HEK293T (cell line): ENCODE results near the gene OPRL1.

Source experiments
- CTCF ChIA-PET: fragments of 350-600 bp; formaldehyde crosslinking; extraction: SDS; loops from one replicate; lab custom pipeline; 2021; ENCODE audit warnings: antibody characterized with exemption, inconsistent platforms; lab: Yijun Ruan, JAX
- POLR2A ChIA-PET: fragments of 350-600 bp; formaldehyde crosslinking; extraction: SDS; loops from one replicate; lab custom pipeline; 2020; ENCODE audit warnings: antibody characterized with exemption, inconsistent platforms; lab: Yijun Ruan, JAX
- DNase-seq: peaks from one replicate; pipeline ENCODE4 v3.0.0; 2012; ENCODE audit warnings: mixed read lengths; ENCODE audit errors: extremely low spot score
- ARNT ChIP-seq: fragments of 450-650 bp; IDR thresholded peaks from 2 replicates; pipeline ENCODE4 v1.6.1; 2017; ENCODE audit warnings: mild to moderate bottlenecking
- BHLHE40 ChIP-seq: fragments of 450-650 bp; IDR thresholded peaks from 2 replicates; pipeline ENCODE4 v1.6.1; 2016; ENCODE audit warnings: mild to moderate bottlenecking, moderate library complexity, borderline replicate concordance
- CTBP1 ChIP-seq: fragments of 450-650 bp; IDR thresholded peaks from 2 replicates; pipeline ENCODE4 v1.6.1; 2016; ENCODE audit warnings: borderline replicate concordance
- ELF4 ChIP-seq: fragments of 450-650 bp; IDR thresholded peaks from 2 replicates; pipeline ENCODE4 v1.6.1; 2017; ENCODE audit warnings: antibody characterized with exemption
- FOXA1 ChIP-seq: fragments of 450-650 bp; IDR thresholded peaks from 2 replicates; pipeline ENCODE4 v1.6.1; 2016; ENCODE audit warnings: mild to moderate bottlenecking
- FOXK2 ChIP-seq: fragments of 450-650 bp; IDR thresholded peaks from 2 replicates; pipeline ENCODE4 v1.6.1; 2016; ENCODE audit warnings: mild to moderate bottlenecking
- FOXM1 ChIP-seq: fragments of 450-650 bp; IDR thresholded peaks from 2 replicates; pipeline ENCODE4 v1.6.1; 2017; ENCODE audit warnings: mild to moderate bottlenecking, borderline replicate concordance
- HDGF ChIP-seq: fragments of 450-650 bp; IDR thresholded peaks from 2 replicates; pipeline ENCODE4 v1.6.1; 2017; ENCODE audit warnings: antibody characterized with exemption, borderline replicate concordance
- L3MBTL2 ChIP-seq: fragments of 450-650 bp; conservative IDR thresholded peaks from 2 replicates; pipeline ENCODE4 v1.6.1; 2016; ENCODE audit warnings: mild to moderate bottlenecking
- LEF1 ChIP-seq: fragments of 450-650 bp; IDR thresholded peaks from 2 replicates; pipeline ENCODE4 v1.6.1; 2017; ENCODE audit warnings: mild to moderate bottlenecking, borderline replicate concordance
- NFRKB ChIP-seq: fragments of 450-650 bp; IDR thresholded peaks from 2 replicates; pipeline ENCODE4 v1.6.1; 2016; ENCODE audit warnings: mild to moderate bottlenecking, moderate library complexity
- PKNOX1 ChIP-seq: fragments of 450-650 bp; IDR thresholded peaks from 2 replicates; pipeline ENCODE4 v1.6.1; 2016
- SP1 ChIP-seq: fragments of 450-650 bp; IDR thresholded peaks from 2 replicates; pipeline ENCODE4 v1.6.1; 2017
- SUZ12 ChIP-seq: fragments of 450-650 bp; IDR thresholded peaks from 2 replicates; pipeline ENCODE4 v1.6.1; 2016; ENCODE audit warnings: mild to moderate bottlenecking
- TARDBP ChIP-seq: fragments of 450-650 bp; IDR thresholded peaks from 2 replicates; pipeline ENCODE4 v1.6.1; 2016
- ZNF384 ChIP-seq: fragments of 450-650 bp; IDR thresholded peaks from 2 replicates; pipeline ENCODE4 v1.6.1; 2016

Gene OPRL1

GRCh38 chr20:64112691-64113443 lies 33.0 kb downstream of the OPRL1 start:
- POLR2A ChIA-PET: no interaction called here
- TF ChIP-seq ARNT (no peak), LEF1 (no peak), SP1 (no peak), PKNOX1 (no peak), CTBP1 (no peak), BHLHE40 (no peak), TARDBP (no peak), HDGF (no peak), L3MBTL2 (no peak), ZNF384 (no peak), NFRKB (no peak), FOXK2 (no peak), FOXA1 (no peak), SUZ12 (no peak)
- no peak for DNase-seq
- CTCF ChIA-PET: no interaction called here

GRCh38 chr20:64113444-64113775 lies 33.5 kb downstream of the OPRL1 start:
- no peak for DNase-seq
- ChIA-PET CTCF (no interaction called here), POLR2A (no interaction called here)
- TF ChIP-seq CTBP1: no peak
- TF ChIP-seq FOXA1: no peak
- TF ChIP-seq NFRKB: no peak
- TF ChIP-seq ZNF384: no peak
- no peak for TF ChIP-seq FOXM1
- TF ChIP-seq HDGF: no peak
- no peak for TF ChIP-seq FOXK2
- TF ChIP-seq TARDBP: no peak
- no peak for TF ChIP-seq SP1
- TF ChIP-seq LEF1: no peak
- no peak for TF ChIP-seq ARNT
- no peak for TF ChIP-seq SUZ12

- ChIA-PET POLR2A (no interaction called here), CTCF (no interaction called here)
- TF ChIP-seq FOXK2 (no peak), TARDBP (no peak), SP1 (no peak), PKNOX1 (no peak), NFRKB (no peak), LEF1 (no peak), FOXA1 (no peak), SUZ12 (no peak), ELF4 (no peak), FOXM1 (no peak), ZNF384 (no peak), L3MBTL2 (no peak), CTBP1 (no peak), ARNT (no peak), BHLHE40 (no peak), HDGF (no peak)
- no peak for DNase-seq
Measured at GRCh38 chr20:64113796-64114355, 34.0 kb downstream of the OPRL1 start.

- no peak for DNase-seq
- CTCF ChIA-PET: interaction anchor here (1.4 kb wide), 1 partner anchor 31 kb away, joined by 4 read pairs; no protein-coding TSS in a partner anchor
- TF ChIP-seq FOXA1 (no peak), BHLHE40 (no peak), FOXK2 (no peak), TARDBP (no peak), ARNT (no peak), PKNOX1 (no peak), LEF1 (no peak), SUZ12 (no peak), ZNF384 (no peak), CTBP1 (no peak), HDGF (no peak)
- POLR2A ChIA-PET: no interaction called here
Measured at GRCh38 chr20:64114356-64114971, 34.6 kb downstream of the OPRL1 start.

GRCh38 chr20:64115171-64115911 lies 35.5 kb downstream of the OPRL1 start:
- ChIA-PET CTCF (interaction anchor here (1.4 kb wide), 1 partner anchor 32 kb away, joined by 4 read pairs; no protein-coding TSS in a partner anchor), POLR2A (no interaction called here)
- no peak for TF ChIP-seq FOXM1
- no peak for TF ChIP-seq SUZ12
- no peak for TF ChIP-seq ELF4
- no peak for TF ChIP-seq LEF1
- no peak for TF ChIP-seq NFRKB
- no peak for TF ChIP-seq BHLHE40
- TF ChIP-seq ARNT: no peak
- no peak for TF ChIP-seq HDGF
- no peak for TF ChIP-seq FOXK2
- no peak for TF ChIP-seq SP1
- TF ChIP-seq L3MBTL2: no peak
- TF ChIP-seq TARDBP: no peak
- no peak for TF ChIP-seq PKNOX1
- TF ChIP-seq CTBP1: no peak
- no peak for TF ChIP-seq ZNF384
- TF ChIP-seq FOXA1: no peak
- no peak for DNase-seq
